ENCODE data around the gene KIFAP3. TPM values are rescaled to one million over a fixed set of nuclear protein-coding genes. Genes with fewer than 3 reads are reported as not detected.

Gene KIFAP3
- total RNA-seq, 2 experiments from 2014 or later = 10.5 to 12.5 TPM

DNA sequence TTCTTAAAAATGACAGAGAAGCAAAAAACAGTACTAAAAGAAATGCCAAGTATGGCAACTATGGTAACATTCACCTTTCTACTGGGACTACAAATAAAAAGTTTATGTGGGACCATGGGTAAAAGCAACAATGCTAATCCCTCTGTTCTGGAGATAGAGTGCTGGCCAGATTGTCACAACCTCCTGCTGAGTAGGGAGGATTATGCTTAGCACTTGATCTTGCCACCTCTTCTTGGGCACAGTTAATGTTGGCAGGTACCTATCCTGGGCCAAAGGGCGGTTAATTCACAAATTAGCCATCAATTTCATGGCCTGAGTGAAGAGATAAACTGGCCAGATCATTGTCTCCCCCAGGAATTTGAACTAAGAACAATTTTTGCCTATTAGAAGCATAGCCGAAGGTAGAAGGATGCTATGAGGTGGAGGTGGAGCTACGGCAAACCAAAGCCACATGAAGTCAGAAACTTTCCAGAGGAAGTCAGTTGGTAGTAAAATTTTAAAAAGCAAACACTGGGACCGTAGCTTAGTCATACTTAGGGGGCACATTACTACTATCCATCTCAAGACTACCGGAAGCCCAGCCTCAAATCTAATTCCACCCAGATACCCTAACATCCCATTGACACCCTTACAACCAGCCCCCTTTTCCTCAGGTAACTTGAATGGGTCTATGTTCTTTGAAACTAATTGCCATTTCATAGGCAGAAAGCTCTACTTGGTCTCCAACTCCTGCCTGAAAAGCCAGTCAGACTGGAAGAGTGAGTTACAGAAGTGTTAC is 183.5 kb downstream of the KIFAP3 start:
- Histone ChIP-seq H4K20me1 (ENCODE audit: insufficient read depth, low read length) (no peaks in the 10 kb centered on the region), H3K36me3 (ENCODE audit: insufficient read depth, low read length) (peaks cover 17% of the 10 kb centered on the region), H3K4me2 (ENCODE audit: low read length) (peak overlapping the region; percentile 87), H3K4me3 (ENCODE audit: low read depth, low read length, poor library complexity, severe bottlenecking) (peak overlapping the region; percentile 29), H2AFZ (ENCODE audit: low read length) (peak overlapping the region; percentile 15; the same call in 1 of the 2 replicates), H3K79me2 (ENCODE audit: insufficient read depth, low read depth, low read length) (peaks cover 16% of the 10 kb centered on the region; the same call in 1 of the 2 replicates), H3K9me2 (ENCODE audit: insufficient read depth, low read length) (no peaks in the 10 kb centered on the region), H3K4me1 (ENCODE audit: insufficient read depth, low read length, poor library complexity, severe bottlenecking) (peaks cover 27% of the 10 kb centered on the region), H3K9me3 (ENCODE audit: low read length) (no peaks in the 10 kb centered on the region), H3K27ac (ENCODE audit: low read depth, low read length, poor library complexity, severe bottlenecking) (no peak overlapping the region)
- DNase-seq (ENCODE audit: low spot score) = peak; percentile 10
- no TSS peak for BruUV-seq (replicated peaks)
- CTCF ChIA-PET (ENCODE audit: unreplicated experiment) = no interaction called here
- POLR2A ChIA-PET = interaction anchor here (0.6 to 2.2 kb wide), 5 partner anchors 26 to 524 kb away, joined by 3 to 7 read pairs (median 5); partner anchors contain the start of gene KIFAP3
- TF ChIP-seq EZH2phosphoT487 (IDR thresholded peaks at IDR 0.05; ENCODE audit: borderline replicate concordance, low read depth, low read length) = no peak
- TF ChIP-seq, protein P1, sequence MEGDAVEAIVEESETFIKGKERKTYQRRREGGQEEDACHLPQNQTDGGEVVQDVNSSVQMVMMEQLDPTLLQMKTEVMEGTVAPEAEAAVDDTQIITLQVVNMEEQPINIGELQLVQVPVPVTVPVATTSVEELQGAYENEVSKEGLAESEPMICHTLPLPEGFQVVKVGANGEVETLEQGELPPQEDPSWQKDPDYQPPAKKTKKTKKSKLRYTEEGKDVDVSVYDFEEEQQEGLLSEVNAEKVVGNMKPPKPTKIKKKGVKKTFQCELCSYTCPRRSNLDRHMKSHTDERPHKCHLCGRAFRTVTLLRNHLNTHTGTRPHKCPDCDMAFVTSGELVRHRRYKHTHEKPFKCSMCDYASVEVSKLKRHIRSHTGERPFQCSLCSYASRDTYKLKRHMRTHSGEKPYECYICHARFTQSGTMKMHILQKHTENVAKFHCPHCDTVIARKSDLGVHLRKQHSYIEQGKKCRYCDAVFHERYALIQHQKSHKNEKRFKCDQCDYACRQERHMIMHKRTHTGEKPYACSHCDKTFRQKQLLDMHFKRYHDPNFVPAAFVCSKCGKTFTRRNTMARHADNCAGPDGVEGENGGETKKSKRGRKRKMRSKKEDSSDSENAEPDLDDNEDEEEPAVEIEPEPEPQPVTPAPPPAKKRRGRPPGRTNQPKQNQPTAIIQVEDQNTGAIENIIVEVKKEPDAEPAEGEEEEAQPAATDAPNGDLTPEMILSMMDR (conservative IDR thresholded peaks at IDR 0.05; ENCODE audit: low read length) = no peak
- intact Hi-C loops (cut with micrococcal nuclease; ENCODE audit: unreplicated experiment) = loop anchor here (5.0 kb wide), 3 partner anchors 194 to 784 kb away; partner anchors contain the start of genes ATP1B1 and GORAB

DNA sequence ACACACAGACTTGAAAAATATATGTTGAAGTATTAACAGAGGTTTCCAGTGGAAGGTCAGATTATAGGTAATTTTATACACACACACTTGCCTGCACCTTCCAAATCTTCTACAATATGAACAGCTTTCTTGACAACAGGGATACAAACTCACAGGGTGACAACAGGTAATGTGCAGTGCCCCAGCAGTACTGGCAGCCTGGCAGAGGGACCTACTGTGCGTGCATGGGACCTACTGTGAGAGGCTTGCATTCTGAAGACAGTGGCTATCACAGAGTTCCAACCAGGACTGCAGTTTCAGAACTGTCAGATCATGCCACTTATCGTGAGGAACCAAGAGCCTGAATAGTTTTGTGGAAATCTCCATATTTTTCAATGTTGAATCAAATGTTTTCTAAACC is 184.6 kb downstream of the KIFAP3 start:
- H2AFZ ChIP-seq (ENCODE audit: low read length) = no peak overlapping the region
- no peaks in the 10 kb centered on the region for H3K9me3 ChIP-seq (ENCODE audit: low read length)
- BruUV-seq (replicated peaks) = no TSS peak
- CTCF ChIA-PET (ENCODE audit: unreplicated experiment) = no interaction called here
- H3K27ac ChIP-seq (ENCODE audit: low read depth, low read length, poor library complexity, severe bottlenecking) = no peak overlapping the region
- TF ChIP-seq EZH2phosphoT487 (IDR thresholded peaks at IDR 0.05; ENCODE audit: borderline replicate concordance, low read depth, low read length) = no peak
- TF ChIP-seq, protein P1 (conservative IDR thresholded peaks at IDR 0.05; ENCODE audit: low read length) = no peak
- POLR2A ChIA-PET = interaction anchor here (0.7 kb wide), 1 partner anchor 96 kb away, joined by 3 read pairs; no protein-coding TSS in a partner anchor
- no peaks in the 10 kb centered on the region for H4K20me1 ChIP-seq (ENCODE audit: insufficient read depth, low read length)
- peaks cover 27% of the 10 kb centered on the region for H3K4me1 ChIP-seq (ENCODE audit: insufficient read depth, low read length, poor library complexity, severe bottlenecking)
- no peak overlapping the region for H3K4me3 ChIP-seq (ENCODE audit: low read depth, low read length, poor library complexity, severe bottlenecking)
- intact Hi-C loops (cut with micrococcal nuclease; ENCODE audit: unreplicated experiment) = loop anchor here (5.0 kb wide), 3 partner anchors 193 to 783 kb away; partner anchors contain the start of genes ATP1B1 and GORAB
- no peak for DNase-seq (ENCODE audit: low spot score)
- H3K79me2 ChIP-seq (ENCODE audit: insufficient read depth, low read depth, low read length) = peaks cover 16% of the 10 kb centered on the region; the same call in 1 of the 2 replicates
- peaks cover 17% of the 10 kb centered on the region for H3K36me3 ChIP-seq (ENCODE audit: insufficient read depth, low read length)
- no peak overlapping the region for H3K4me2 ChIP-seq (ENCODE audit: low read length)
- no peaks in the 10 kb centered on the region for H3K9me2 ChIP-seq (ENCODE audit: insufficient read depth, low read length)

DNA sequence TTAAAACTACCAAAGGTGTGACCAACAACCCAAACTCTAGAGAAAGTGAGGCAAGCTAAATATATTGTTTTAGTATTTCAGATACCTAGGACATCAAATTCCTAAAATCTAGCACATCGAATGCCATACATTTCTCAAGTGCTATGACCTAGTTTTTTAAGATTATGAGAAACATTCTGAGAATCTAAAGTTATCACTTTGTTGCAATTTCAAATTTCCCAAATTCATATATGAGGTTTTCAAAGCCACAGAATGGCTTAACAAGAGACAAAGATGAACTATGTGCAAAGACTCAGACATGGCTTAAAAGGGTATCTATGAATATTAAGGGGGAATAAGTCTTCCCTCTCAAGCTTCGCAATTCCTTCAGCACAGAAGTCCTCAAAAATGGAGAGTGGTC is 187.6 kb downstream of the KIFAP3 start:
- Histone ChIP-seq H3K36me3 (ENCODE audit: insufficient read depth, low read length) (peaks cover 17% of the 10 kb centered on the region), H3K4me1 (ENCODE audit: insufficient read depth, low read length, poor library complexity, severe bottlenecking) (peaks cover 13% of the 10 kb centered on the region), H3K9me3 (ENCODE audit: low read length) (no peaks in the 10 kb centered on the region), H2AFZ (ENCODE audit: low read length) (no peak overlapping the region), H4K20me1 (ENCODE audit: insufficient read depth, low read length) (no peaks in the 10 kb centered on the region), H3K4me2 (ENCODE audit: low read length) (no peak overlapping the region), H3K4me3 (ENCODE audit: low read depth, low read length, poor library complexity, severe bottlenecking) (no peak overlapping the region), H3K79me2 (ENCODE audit: insufficient read depth, low read depth, low read length) (peaks cover 6% of the 10 kb centered on the region; the same call in 1 of the 2 replicates), H3K9me2 (ENCODE audit: insufficient read depth, low read length) (no peaks in the 10 kb centered on the region), H3K27ac (ENCODE audit: low read depth, low read length, poor library complexity, severe bottlenecking) (no peak overlapping the region)
- ChIA-PET CTCF (ENCODE audit: unreplicated experiment) (no interaction called here), POLR2A (interaction anchor here (0.7 kb wide), 1 partner anchor 34 kb away, joined by 3 read pairs; no protein-coding TSS in a partner anchor)
- TF ChIP-seq, protein P1 (conservative IDR thresholded peaks at IDR 0.05; ENCODE audit: low read length) = no peak
- no peak for TF ChIP-seq EZH2phosphoT487 (IDR thresholded peaks at IDR 0.05; ENCODE audit: borderline replicate concordance, low read depth, low read length)
- no TSS peak for BruUV-seq (replicated peaks)
- DNase-seq (ENCODE audit: low spot score) = no peak
- intact Hi-C loops (cut with micrococcal nuclease; ENCODE audit: unreplicated experiment) = no loop called here

Measured in OCI-LY7 (cell line).